HG02884 (cell line): ENCODE data around the gene IL1RL2.

Experiments
- ATAC-seq: cut with Tn5 transposase; IDR thresholded peaks from one replicate; pipeline ENCODE4 v1.9.1; 2021; ENCODE audit warnings: mild to moderate bottlenecking, moderate library complexity; ENCODE audit not compliant: unreplicated experiment

IL1RL2 gene

GRCh38 chr2:102186791-102187495 lies at the start of gene IL1RL2:
Gene IL1RL2, plus strand, starts transcription at chr2:102187023. Its CDS starts 845 bp downstream, at chr2:102187868.
- ATAC-seq = no peak

DNA sequence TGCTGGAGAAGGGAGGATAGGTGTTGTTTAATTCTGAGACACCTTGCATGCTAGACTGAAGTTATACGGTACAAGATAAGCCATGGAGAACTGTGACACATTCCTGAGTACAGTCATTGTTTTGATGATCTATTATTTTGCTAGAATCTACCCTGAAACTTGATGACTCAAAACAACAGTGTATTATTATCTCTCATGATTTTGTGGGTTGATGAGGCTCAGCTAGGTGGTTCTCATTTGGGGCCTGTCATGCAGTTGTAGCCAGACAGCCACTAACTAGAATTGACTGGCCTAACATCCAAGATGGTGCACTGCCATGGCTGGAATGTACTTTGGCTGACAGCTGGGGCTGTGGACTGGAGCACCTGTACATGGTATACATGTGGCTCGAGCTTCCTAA lies 49.7 kb upstream of the IL1RL2 start:
- ATAC-seq = no peak

GRCh38 chr2:102138331-102138730 lies 48.5 kb upstream of the IL1RL2 start:
- ATAC-seq = no peak

- no peak for ATAC-seq
Observed at GRCh38 chr2:102139851-102140250, 47.0 kb upstream of the IL1RL2 start.

DNA sequence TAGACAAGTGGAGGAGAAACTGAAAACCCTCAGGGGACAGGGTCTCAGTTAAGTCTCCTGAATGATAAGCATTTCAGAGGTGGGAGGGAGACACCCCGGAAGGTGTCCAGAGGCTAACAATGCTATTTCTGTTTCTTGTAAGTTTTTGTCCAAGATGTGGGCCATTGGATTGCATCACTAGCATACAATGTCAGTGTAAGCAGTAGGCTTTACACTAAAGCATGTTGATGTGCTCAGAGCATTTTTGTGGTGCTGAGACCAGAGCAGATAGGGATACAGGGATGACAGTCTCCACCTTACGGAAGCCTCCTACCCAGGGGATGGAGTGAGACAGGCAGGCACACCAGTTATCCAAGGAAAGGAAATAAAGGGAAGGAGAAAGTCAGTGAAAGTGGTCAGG lies 46.4 kb upstream of the IL1RL2 start:
- ATAC-seq = no peak

DNA sequence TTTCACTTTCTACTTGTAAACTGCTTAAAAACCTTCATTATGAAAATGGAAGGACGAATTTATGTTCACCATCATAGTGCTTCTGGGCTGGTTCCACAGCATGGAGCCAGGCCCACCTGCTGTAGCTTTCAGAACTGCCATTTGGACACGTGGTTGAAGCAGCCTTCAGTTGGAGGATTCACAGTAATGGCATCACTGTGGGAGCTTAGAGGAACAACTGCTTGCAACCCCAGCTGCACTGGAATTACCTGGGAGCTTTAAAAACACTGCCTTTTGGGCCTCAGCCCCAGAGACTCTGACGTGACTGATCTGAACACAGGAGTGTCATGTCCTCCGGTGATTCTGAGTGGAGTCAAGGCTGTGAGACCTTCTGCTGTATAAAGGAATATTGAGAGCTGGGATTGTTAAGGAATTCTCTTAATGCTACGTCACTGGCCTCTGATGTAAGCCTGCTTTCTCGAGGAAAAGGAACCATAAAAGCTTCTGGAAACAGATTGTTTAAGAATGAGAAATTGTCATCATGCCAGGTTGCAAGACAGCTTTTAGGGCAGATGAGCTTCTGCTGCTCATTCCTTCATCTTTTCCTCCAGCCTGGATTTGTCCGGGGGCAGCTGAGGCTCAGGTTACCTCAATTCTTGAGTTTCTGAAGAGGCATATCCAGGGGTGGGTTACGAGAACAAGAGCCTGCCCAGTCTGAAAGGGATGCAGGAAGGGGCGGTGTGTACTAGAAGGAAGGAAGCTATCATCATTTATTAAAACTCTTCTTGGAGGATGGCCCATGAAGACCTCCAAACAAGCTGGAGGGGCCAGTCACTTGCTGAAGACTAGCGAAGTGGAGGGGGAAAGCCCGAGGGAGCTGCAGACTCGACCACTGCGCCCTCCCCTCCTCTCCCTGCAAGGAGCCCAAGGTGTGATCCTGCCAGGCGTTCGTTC lies 45.5 kb upstream of the IL1RL2 start:
- no peak for ATAC-seq

GRCh38 chr2:102141970-102142828 lies 44.6 kb upstream of the IL1RL2 start, which contains the start of gene IL1R1:
Gene IL1R1, plus strand, starts transcription at chr2:102142746. Its CDS starts 14,979 bp downstream, at chr2:102157725.
- ATAC-seq = no peak

GRCh38 chr2:102142829-102143449 lies 43.9 kb upstream of the IL1RL2 start:
- no peak for ATAC-seq

- no peak for ATAC-seq
Observed at GRCh38 chr2:102143450-102143985, 43.3 kb upstream of the IL1RL2 start.

DNA sequence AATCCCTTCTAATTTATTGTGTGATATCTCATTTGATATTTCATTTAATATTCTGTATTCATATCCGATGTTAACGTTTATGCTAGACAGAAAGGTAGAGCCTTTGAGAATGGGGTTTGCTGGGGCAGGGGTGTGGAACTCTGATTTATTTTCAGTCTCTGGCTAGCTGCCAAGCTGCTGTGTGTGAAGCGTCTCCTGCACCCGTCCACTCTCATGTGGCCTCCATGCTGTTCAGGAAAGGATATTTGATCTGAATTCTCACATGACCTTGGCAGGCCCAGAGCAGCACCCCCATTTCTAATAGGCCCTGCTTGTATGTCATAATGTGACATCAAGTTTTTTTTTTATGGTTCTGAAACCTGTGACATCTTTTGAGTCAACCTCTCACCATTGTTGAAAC lies 42.7 kb upstream of the IL1RL2 start:
- no peak for ATAC-seq

DNA sequence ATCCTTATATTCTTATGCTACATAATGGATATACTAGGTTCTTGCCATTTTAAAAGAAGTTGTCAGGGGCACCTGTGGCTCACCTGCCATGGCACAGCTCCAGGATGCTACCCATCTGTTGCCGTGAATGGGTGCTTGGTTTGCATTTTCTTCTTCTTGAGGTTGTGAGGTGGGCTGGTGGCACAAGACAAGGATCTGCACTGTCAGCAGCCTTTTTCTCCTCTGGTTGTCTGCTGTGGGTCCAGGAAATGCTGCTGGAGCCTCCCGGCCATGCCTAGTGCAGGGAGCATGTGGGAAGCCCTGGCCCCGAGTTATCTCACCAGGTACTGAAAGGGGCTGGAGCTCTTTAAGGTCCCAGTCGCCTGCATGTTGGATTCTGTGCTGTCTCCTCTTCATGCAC lies 41.7 kb upstream of the IL1RL2 start:
- no peak for ATAC-seq

DNA sequence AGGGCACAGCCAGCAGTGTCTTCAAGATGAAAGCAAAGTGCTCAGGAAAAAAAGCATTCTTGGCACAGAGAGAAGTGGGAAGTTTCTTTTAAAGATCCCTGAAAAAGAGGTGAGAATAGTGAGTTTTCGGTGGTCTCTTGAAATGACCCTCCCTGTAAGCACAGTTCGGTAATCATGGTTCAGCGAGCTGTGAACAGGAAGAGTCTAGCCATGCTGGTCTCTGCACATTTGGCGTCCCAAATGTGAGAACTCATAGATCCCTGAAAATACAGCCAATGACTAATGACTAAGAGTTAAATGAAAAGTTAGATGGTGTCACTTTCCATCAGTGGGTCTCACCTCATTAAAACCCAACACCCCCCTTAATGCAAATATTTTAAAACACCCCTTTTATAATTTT lies 40.9 kb upstream of the IL1RL2 start:
- ATAC-seq = no peak

- ATAC-seq = no peak
Observed at GRCh38 chr2:102147935-102148334, 38.9 kb upstream of the IL1RL2 start.

DNA sequence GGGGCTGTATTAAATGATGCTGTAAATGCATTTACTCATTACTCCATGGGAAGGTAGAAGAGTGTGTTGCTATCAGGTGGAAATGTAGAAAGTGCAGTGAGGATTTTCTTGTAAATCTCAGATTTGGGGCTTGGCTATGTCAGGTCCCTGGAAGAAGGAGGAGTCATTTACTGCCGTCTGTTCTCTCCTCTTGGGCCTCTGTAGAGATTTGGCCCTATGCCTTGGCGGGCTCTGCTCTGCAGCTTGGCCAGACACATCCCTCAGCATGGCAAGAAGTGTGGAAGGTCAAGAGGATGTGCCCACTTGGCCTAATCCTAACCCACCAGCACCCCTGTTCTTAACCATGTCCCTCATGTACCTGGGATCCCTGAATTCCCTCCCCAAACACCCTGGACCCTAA lies 37.6 kb upstream of the IL1RL2 start:
- ATAC-seq = no peak

GRCh38 chr2:102149644-102150455 lies 37.0 kb upstream of the IL1RL2 start:
- no peak for ATAC-seq

- no peak for ATAC-seq
Observed at GRCh38 chr2:102154364-102154763, 32.5 kb upstream of the IL1RL2 start.

- no peak for ATAC-seq
Observed at GRCh38 chr2:102154946-102155702, 31.7 kb upstream of the IL1RL2 start.

GRCh38 chr2:102155703-102156515 lies 30.9 kb upstream of the IL1RL2 start:
- ATAC-seq = no peak
